NCI-H1092 treated with DMSO at 0.1 percent for 48 hours (cell line): ENCODE results near the gene MPLKIP.
"Not testable (repeated sequence)": the region's sequence is repeated elsewhere in the genome, so short reads cannot be mapped to it uniquely, and the experiment has no call there.

Source experiments
- DNase-seq: peaks from one replicate; lab custom pipeline; 2025; lab: John Stamatoyannopoulos, UW

Gene MPLKIP

GRCh38 chr7:40133561-40134427 is 628 bp downstream of the MPLKIP start:
- no peak for DNase-seq

GRCh38 chr7:40122940-40123254 is 11.5 kb downstream of the MPLKIP start:
- DNase-seq = no peak

GRCh38 chr7:40122100-40122939 is 12.1 kb downstream of the MPLKIP start:
- DNase-seq = not testable (repeated sequence)

- no peak for DNase-seq
Measured at GRCh38 chr7:40120020-40120419, 14.4 kb downstream of the MPLKIP start.

GRCh38 chr7:40118201-40118600 is 16.2 kb downstream of the MPLKIP start:
- DNase-seq = not testable (repeated sequence)

GRCh38 chr7:40117199-40117598 is 17.2 kb downstream of the MPLKIP start:
- not testable (repeated sequence) for DNase-seq

GRCh38 chr7:40115936-40116335 is 18.5 kb downstream of the MPLKIP start:
- DNase-seq = no peak

- no peak for DNase-seq
Measured at GRCh38 chr7:40105879-40106473, 28.4 kb downstream of the MPLKIP start.

- DNase-seq = no peak
Measured at GRCh38 chr7:40102897-40103296, 31.5 kb downstream of the MPLKIP start.

- DNase-seq = no peak
Measured at GRCh38 chr7:40101201-40101600, 33.2 kb downstream of the MPLKIP start.

- DNase-seq = no peak
Measured at GRCh38 chr7:40099837-40100236, 34.6 kb downstream of the MPLKIP start.

- no peak for DNase-seq
Measured at GRCh38 chr7:40098810-40099209, 35.6 kb downstream of the MPLKIP start.

- no peak for DNase-seq
Measured at GRCh38 chr7:40097728-40098127, 36.7 kb downstream of the MPLKIP start.

- no peak for DNase-seq
Measured at GRCh38 chr7:40095695-40096327, 38.6 kb downstream of the MPLKIP start.

- no peak for DNase-seq
Measured at GRCh38 chr7:40095230-40095629, 39.2 kb downstream of the MPLKIP start.

- DNase-seq = no peak
Measured at GRCh38 chr7:40093631-40094350, 40.6 kb downstream of the MPLKIP start.

GRCh38 chr7:40092182-40092581 is 42.2 kb downstream of the MPLKIP start:
- no peak for DNase-seq

GRCh38 chr7:40077849-40078248 is 56.6 kb downstream of the MPLKIP start:
- DNase-seq = no peak
